BLaER1 treated with 17β-estradiol and CSF1 and Interleukin-3, amounts not matched to agents 10 nM and 100 nM (cell line): ENCODE data around the gene TMEM63B.

Experiments used
- H3K27ac ChIP-seq, 11 experiments: shearing (Covaris generic); formaldehyde crosslinking; 2 replicates each; pipeline ENCODE4 v1.8.1; 2022
- H3K27me3 ChIP-seq, 11 experiments: shearing (Covaris generic); formaldehyde crosslinking; 2 replicates each; pipeline ENCODE4 v1.8.1; 2022
- H3K36me3 ChIP-seq, 11 experiments: shearing (Covaris generic); formaldehyde crosslinking; 2 replicates each; pipeline ENCODE4 v1.8.1; 2022
- H3K4me1 ChIP-seq, 10 experiments: shearing (Covaris generic); formaldehyde crosslinking; 2 replicates each; pipeline ENCODE4 v1.8.1; 2022
- H3K4me2 ChIP-seq, 11 experiments: shearing (Covaris generic); formaldehyde crosslinking; 2 replicates each; pipeline ENCODE4 v1.8.1; 2022
- H3K4me3 ChIP-seq, 10 experiments: shearing (Covaris generic); formaldehyde crosslinking; 2 replicates each; pipeline ENCODE4 v1.8.1; 2022
- H3K9ac ChIP-seq, 11 experiments: shearing (Covaris generic); formaldehyde crosslinking; 2 replicates each; pipeline ENCODE4 v1.8.1; 2022
- H3K9me3 ChIP-seq, 11 experiments: shearing (Covaris generic); formaldehyde crosslinking; replicated peaks in 1 of 11; 2 replicates each; pipeline ENCODE4 v1.8.1; 2022
- H4K20me1 ChIP-seq, 11 experiments: shearing (Covaris generic); formaldehyde crosslinking; 2 replicates each; pipeline ENCODE4 v1.8.1; 2022
- Cebpa-rat ChIP-seq, 11 experiments: shearing (Covaris generic); IDR thresholded peaks; 2 replicates each; pipeline ENCODE4 v1.8.1; 2022

TMEM63B gene

GRCh38 chr6:44119704-44120262 lies 7.6 kb upstream of the TMEM63B start:
- H3K4me1 ChIP-seq = peaks cover 80 to 93% (median 87%) of the 10 kb centered on the region in 10 experiments
- H3K27ac ChIP-seq = no peak overlapping the region
- no peak overlapping the region for H3K4me3 ChIP-seq
- no peaks in the 10 kb centered on the region for H3K27me3 ChIP-seq
- no peak overlapping the region; a peak in 1 of 22 replicates for H3K9ac ChIP-seq
- H3K4me2 ChIP-seq = peak overlapping the region in 8 of 11 experiments; percentile 6 to 99 (median 24); a peak in 9 of 22 replicates
- no peak for TF ChIP-seq Cebpa-rat (IDR thresholded peaks at IDR 0.05)
- peaks cover 17 to 62% (median 34%) of the 10 kb centered on the region in 11 experiments; a peak in 21 of 22 replicates for H3K36me3 ChIP-seq
- H4K20me1 ChIP-seq = peaks cover 100% of the 10 kb centered on the region in 11 experiments
- no peaks in the 10 kb centered on the region for H3K9me3 ChIP-seq

- H3K9ac ChIP-seq = peak overlapping the region in 1 of 11 experiments; percentile 13; a peak in 1 of 22 replicates
- no peak overlapping the region for H3K4me3 ChIP-seq
- H3K9me3 ChIP-seq = no peaks in the 10 kb centered on the region
- no peak overlapping the region for H3K27ac ChIP-seq
- H4K20me1 ChIP-seq = peaks cover 100% of the 10 kb centered on the region in 11 experiments
- H3K27me3 ChIP-seq = no peaks in the 10 kb centered on the region
- peaks cover 88 to 99% (median 95%) of the 10 kb centered on the region in 10 experiments for H3K4me1 ChIP-seq
- H3K4me2 ChIP-seq = peak overlapping the region; percentile 90 to 99 (median 96)
- TF ChIP-seq Cebpa-rat (IDR thresholded peaks at IDR 0.05) = no peak
- peaks cover 7 to 51% (median 23%) of the 10 kb centered on the region in 11 experiments; a peak in 21 of 22 replicates for H3K36me3 ChIP-seq
Measured at GRCh38 chr6:44120692-44121443, 6.5 kb upstream of the TMEM63B start.

GRCh38 chr6:44122801-44123200 lies 4.6 kb upstream of the TMEM63B start:
- H4K20me1 ChIP-seq = peaks cover 86 to 91% (median 89%) of the 10 kb centered on the region in 11 experiments
- H3K4me3 ChIP-seq = no peak overlapping the region
- H3K4me1 ChIP-seq = peaks cover 76 to 88% (median 84%) of the 10 kb centered on the region in 10 experiments
- H3K27ac ChIP-seq = no peak overlapping the region
- peaks cover 0 to 33% (median 15%) of the 10 kb centered on the region in 11 experiments; a peak in 14 of 22 replicates for H3K36me3 ChIP-seq
- peak overlapping the region in 5 of 11 experiments; percentile 2 to 32 (median 28); a peak in 4 of 22 replicates for H3K9ac ChIP-seq
- no peaks in the 10 kb centered on the region for H3K9me3 ChIP-seq
- peaks cover 0 to 1% (median 0%) of the 10 kb centered on the region in 11 experiments; a peak in 2 of 22 replicates for H3K27me3 ChIP-seq
- H3K4me2 ChIP-seq = peak overlapping the region; percentile 90 to 99 (median 96)
- TF ChIP-seq Cebpa-rat (IDR thresholded peaks at IDR 0.05) = no peak

- H3K4me3 ChIP-seq = no peak overlapping the region
- H3K9me3 ChIP-seq = no peaks in the 10 kb centered on the region
- H3K9ac ChIP-seq = peak overlapping the region in 3 of 11 experiments; percentile 2 to 28 (median 22); a peak in 3 of 22 replicates
- no peak for TF ChIP-seq Cebpa-rat (IDR thresholded peaks at IDR 0.05)
- H3K27me3 ChIP-seq = peaks cover 0 to 9% (median 0%) of the 10 kb centered on the region in 11 experiments; a peak in 7 of 22 replicates
- peak overlapping the region; percentile 90 to 99 (median 96) for H3K4me2 ChIP-seq
- no peak overlapping the region for H3K27ac ChIP-seq
- H3K4me1 ChIP-seq = peaks cover 78 to 86% (median 83%) of the 10 kb centered on the region in 10 experiments
- H4K20me1 ChIP-seq = peaks cover 80 to 90% (median 86%) of the 10 kb centered on the region in 11 experiments
- H3K36me3 ChIP-seq = peaks cover 0 to 25% (median 7%) of the 10 kb centered on the region in 11 experiments; a peak in 13 of 22 replicates
Measured at GRCh38 chr6:44123544-44123943, 3.8 kb upstream of the TMEM63B start.

- H3K27ac ChIP-seq = peak overlapping the region; percentile 65 to 87 (median 81)
- peaks cover 57 to 74% (median 68%) of the 10 kb centered on the region in 10 experiments for H3K4me1 ChIP-seq
- H4K20me1 ChIP-seq = peaks cover 53 to 84% (median 64%) of the 10 kb centered on the region in 11 experiments; a peak in 21 of 22 replicates
Measured at GRCh38 chr6:44126320-44127149, 819 bp upstream of the TMEM63B start.

GRCh38 chr6:44128020-44128917 lies 915 bp downstream of the TMEM63B start:
- Histone ChIP-seq H4K20me1 (peaks cover 36 to 84% (median 54%) of the 10 kb centered on the region in 11 experiments; a peak in 21 of 22 replicates), H3K27me3 (peaks cover 0 to 11% (median 0%) of the 10 kb centered on the region in 11 experiments; a peak in 7 of 22 replicates), H3K4me1 (peaks cover 57 to 74% (median 68%) of the 10 kb centered on the region in 10 experiments), H3K27ac (peak overlapping the region; percentile 41 to 77 (median 63); a peak in 18 of 22 replicates), H3K9ac (peak overlapping the region; percentile 69 to 91 (median 82)), H3K36me3 (peaks cover 0 to 11% (median 0%) of the 10 kb centered on the region in 11 experiments; a peak in 5 of 22 replicates), H3K4me3 (peak overlapping the region; percentile 78 to 98 (median 89)), H3K4me2 (peak overlapping the region; percentile 88 to 100 (median 98)), H3K9me3 (no peaks in the 10 kb centered on the region)
- no peak for TF ChIP-seq Cebpa-rat (IDR thresholded peaks at IDR 0.05)

More at GRCh38 chr6:44126320-44127149, 819 bp upstream of the TMEM63B start:
- no peak for TF ChIP-seq Cebpa-rat (IDR thresholded peaks at IDR 0.05)
- H3K4me3 ChIP-seq = peak overlapping the region; percentile 75 to 98 (median 82)
- H3K36me3 ChIP-seq = peaks cover 0 to 11% (median 0%) of the 10 kb centered on the region in 11 experiments; a peak in 5 of 22 replicates
- peak overlapping the region; percentile 76 to 90 (median 87) for H3K9ac ChIP-seq
- H3K27me3 ChIP-seq = peaks cover 0 to 11% (median 0%) of the 10 kb centered on the region in 11 experiments; a peak in 7 of 22 replicates
- peak overlapping the region; percentile 90 to 99 (median 96) for H3K4me2 ChIP-seq
- no peaks in the 10 kb centered on the region for H3K9me3 ChIP-seq

GRCh38 chr6:44129841-44130322 lies 2.5 kb downstream of the TMEM63B start:
- H4K20me1 ChIP-seq = peaks cover 26 to 84% (median 47%) of the 10 kb centered on the region in 11 experiments; a peak in 21 of 22 replicates
- H3K9me3 ChIP-seq = no peaks in the 10 kb centered on the region
- no peak overlapping the region for H3K27ac ChIP-seq

More at GRCh38 chr6:44129841-44130322, 2.5 kb downstream of the TMEM63B start:
- Histone ChIP-seq H3K4me2 (peak overlapping the region in 1 of 11 experiments; percentile 10; a peak in 1 of 22 replicates), H3K36me3 (peaks cover 0 to 9% (median 2%) of the 10 kb centered on the region in 11 experiments; a peak in 8 of 22 replicates), H3K27me3 (peaks cover 0 to 11% (median 0%) of the 10 kb centered on the region in 11 experiments; a peak in 7 of 22 replicates), H3K9ac (no peak overlapping the region; a peak in 1 of 22 replicates), H3K4me1 (peaks cover 48 to 74% (median 68%) of the 10 kb centered on the region in 10 experiments), H3K4me3 (no peak overlapping the region)
- no peak for TF ChIP-seq Cebpa-rat (IDR thresholded peaks at IDR 0.05)
